Endodermal cell (in vitro differentiated cells): ENCODE measurements around the gene EYA2. TPM values are rescaled to one million over a fixed set of nuclear protein-coding genes. Genes with fewer than 3 reads are reported as not detected.
A peak's percentile ranks its signal among the peaks of the same experiment; 100 is the strongest.

ENCODE experiments used
- DNase-seq: peaks from one replicate; pipeline ENCODE4 v3.0.0-alpha.2; 2017
- H3K27ac ChIP-seq: 2 replicates; pipeline ENCODE4 v1.5.1; 2013; ENCODE audit warnings: mild to moderate bottlenecking, low read depth, low read length, moderate library complexity
- H3K27me3 ChIP-seq: 2 replicates; pipeline ENCODE4 v1.6.1; 2013; ENCODE audit warnings: mild to moderate bottlenecking, low read length, moderate library complexity; ENCODE audit not compliant: insufficient read depth, control insufficient read depth, poor library complexity, severe bottlenecking
- H3K36me3 ChIP-seq: 2 replicates; pipeline ENCODE4 v1.7.0; 2013; ENCODE audit warnings: mild to moderate bottlenecking, low read length, moderate library complexity; ENCODE audit not compliant: control insufficient read depth, insufficient read depth
- H3K4me1 ChIP-seq: one replicate; pipeline ENCODE4 v1.7.0; 2013; ENCODE audit warnings: low read length; ENCODE audit not compliant: control insufficient read depth, insufficient read depth
- H3K4me3 ChIP-seq: 2 replicates; pipeline ENCODE4 v1.5.1; 2013; ENCODE audit warnings: mild to moderate bottlenecking, low read length, moderate library complexity
- H3K9ac ChIP-seq: 2 replicates; pipeline ENCODE4 v1.6.1; 2013; ENCODE audit warnings: mild to moderate bottlenecking, low read length, moderate library complexity; ENCODE audit not compliant: poor library complexity, severe bottlenecking; ENCODE audit errors: extremely low read depth
- H3K9me3 ChIP-seq: 2 replicates; pipeline ENCODE4 v1.6.1; 2013; ENCODE audit warnings: mild to moderate bottlenecking, low read length, moderate library complexity; ENCODE audit not compliant: control insufficient read depth
- H3K27ac Mint-ChIP-seq: 2 replicates; pipeline ENCODE4 v1.8.0; 2020; ENCODE audit warnings: mixed read lengths
- H3K27me3 Mint-ChIP-seq: 2 replicates; pipeline ENCODE4 v1.8.0; 2021; ENCODE audit warnings: mild to moderate bottlenecking, mixed read lengths; ENCODE audit not compliant: insufficient read depth
- H3K36me3 Mint-ChIP-seq: 2 replicates; pipeline ENCODE4 v1.8.0; 2020; ENCODE audit warnings: low read depth, mixed read lengths
- H3K4me1 Mint-ChIP-seq: 2 replicates; pipeline ENCODE4 v1.8.0; 2020; ENCODE audit warnings: mixed read lengths
- H3K4me3 Mint-ChIP-seq: 2 replicates; pipeline ENCODE4 v1.8.0; 2020; ENCODE audit warnings: mild to moderate bottlenecking, moderate library complexity, mixed read lengths
- H3K9me3 Mint-ChIP-seq: 2 replicates; pipeline ENCODE4 v1.8.0; 2020; ENCODE audit warnings: mild to moderate bottlenecking, mixed read lengths
- CTCF ChIP-seq: fragments of 200-600 bp; sonication (generic); conservative IDR thresholded peaks from 2 replicates; pipeline ENCODE4 v1.5.0; 2021; ENCODE audit warnings: antibody characterized with exemption, mild to moderate bottlenecking
- WGBS, 2 experiments: methylation state at CpG; one replicate each; pipeline versions ENCODE4 v1.1.5 to v1.1.7; 2013; ENCODE audit warnings: missing lambda C conversion rate in 2 of 2, mixed read lengths in 1 of 2; ENCODE audit not compliant: insufficient coverage in 1 of 2, insufficient read length in 1 of 2; 5-methylcytosine and 5-hydroxymethylcytosine counted together
- total RNA-seq, 2 donors: library from RNA; stranded (reverse); fragmentation: NEBNext Ultra II Directional in 1 of 2; extraction: Animal tissue kit (Norgen Biotek cat#: 25700) in 1 of 2; gene quantifications; 2 replicates in 1 of 2; 3 replicates in 1 of 2; pipeline ENCODE4 v1.2.1, GENCODE V29; 2021

The EYA2 gene
- total RNA-seq, 2 donors from 2014 or later: 9.1 to 18.0 TPM

- Mint-ChIP-seq H3K4me3 (no peak overlapping the region), H3K27ac (peak overlapping the region; percentile 82), H3K36me3 (peaks cover 7% of the 10 kb centered on the region), H3K27me3 (no peaks in the 10 kb centered on the region), H3K9me3 (peaks cover 2% of the 10 kb centered on the region), H3K4me1 (peaks cover 18% of the 10 kb centered on the region)
- DNase-seq: peak; percentile 95
- TF ChIP-seq CTCF: peak; percentile 99
- Histone ChIP-seq H3K27me3 (no peaks in the 10 kb centered on the region), H3K27ac (no peak overlapping the region), H3K9me3 (no peaks in the 10 kb centered on the region), H3K9ac (no peak overlapping the region), H3K36me3 (peaks cover 5% of the 10 kb centered on the region), H3K4me3 (no peak overlapping the region), H3K4me1 (no peaks in the 10 kb centered on the region)
- 49 to 50% methylated on average over 25 to 34 of the region's 34 CpGs for WGBS, 2 experiments
Observed at GRCh38 chr20:47196091-47197081, 301.7 kb downstream of the EYA2 start.

- no peak overlapping the region for H3K4me3 ChIP-seq
- DNase-seq: no peak
- Mint-ChIP-seq H3K27ac (no peak overlapping the region), H3K27me3 (no peaks in the 10 kb centered on the region), H3K36me3 (peaks cover 2% of the 10 kb centered on the region), H3K9me3 (peaks cover 2% of the 10 kb centered on the region), H3K4me3 (no peak overlapping the region), H3K4me1 (peaks cover 19% of the 10 kb centered on the region)
- TF ChIP-seq CTCF: no peak
- H3K4me1 ChIP-seq: no peaks in the 10 kb centered on the region
- H3K36me3 ChIP-seq: no peaks in the 10 kb centered on the region
- H3K27ac ChIP-seq: no peak overlapping the region
- 94 to 97% methylated on average over 2 to 3 of the region's 3 CpGs for WGBS, 2 experiments
- H3K27me3 ChIP-seq: no peaks in the 10 kb centered on the region
- no peak overlapping the region for H3K9ac ChIP-seq
- H3K9me3 ChIP-seq: no peaks in the 10 kb centered on the region
Observed at GRCh38 chr20:47198254-47198671, 303.6 kb downstream of the EYA2 start.

GRCh38 chr20:47198996-47199552, 304.4 kb downstream of the EYA2 start:
- no peak overlapping the region for H3K4me3 Mint-ChIP-seq
- Histone ChIP-seq H3K4me3 (no peak overlapping the region), H3K9ac (no peak overlapping the region), H3K4me1 (no peaks in the 10 kb centered on the region), H3K9me3 (no peaks in the 10 kb centered on the region), H3K27ac (no peak overlapping the region), H3K36me3 (no peaks in the 10 kb centered on the region), H3K27me3 (no peaks in the 10 kb centered on the region)
- H3K4me1 Mint-ChIP-seq: peaks cover 19% of the 10 kb centered on the region
- no peak overlapping the region for H3K27ac Mint-ChIP-seq
- no peaks in the 10 kb centered on the region for H3K27me3 Mint-ChIP-seq
- peaks cover 2% of the 10 kb centered on the region for H3K36me3 Mint-ChIP-seq
- peaks cover 2% of the 10 kb centered on the region for H3K9me3 Mint-ChIP-seq
- no peak for TF ChIP-seq CTCF
- DNase-seq: no peak
- 91 to 93% methylated on average over 9 to 14 of the region's 14 CpGs for WGBS, 2 experiments
